ENCODE results near the gene FBRSL1. TPM values are rescaled to one million over a fixed set of nuclear protein-coding genes. Genes with fewer than 3 reads are reported as not detected.

FBRSL1 gene
- total and polyA plus RNA-seq, 4 donors, result 2.5 to 35.5 (median 5.6) TPM

GRCh38 chr12:132533584-132533958 is 43.6 kb downstream of the FBRSL1 start:
- H3K9me3 ChIP-seq (ENCODE audit: control insufficient read depth in 4 of 4, low read length in 3 of 4), result no peaks in the 10 kb centered on the region
- no peak overlapping the region for H3K4me3 ChIP-seq (ENCODE audit: low read depth in 1 of 3, low read length in 3 of 3)
- TF ChIP-seq REST (IDR thresholded peaks at IDR 0.05), result no peak
- TF ChIP-seq YY1 (IDR thresholded peaks at IDR 0.05), result no peak
- TF ChIP-seq GABPA (IDR thresholded peaks at IDR 0.05 in 1 of 2, conservative IDR thresholded peaks at IDR 0.05 in 1 of 2), result no peak
- no peak for TF ChIP-seq ZBTB33 (IDR thresholded peaks at IDR 0.05)
- TF ChIP-seq FOXA1 (IDR thresholded peaks at IDR 0.05), result no peak
- no peak for TF ChIP-seq CTCF (IDR thresholded peaks at IDR 0.05; ENCODE audit: low read depth, low read length, missing input control)
- TF ChIP-seq HNF4G (IDR thresholded peaks at IDR 0.05), result no peak
- no peak for TF ChIP-seq RAD21 (IDR thresholded peaks at IDR 0.05)
- TF ChIP-seq HNF4A (conservative IDR thresholded peaks at IDR 0.05), result no peak
- TF ChIP-seq NR2F2 (IDR thresholded peaks at IDR 0.05), result no peak
- no peak for TF ChIP-seq MAX (IDR thresholded peaks at IDR 0.05)
- no peak for TF ChIP-seq TAF1 (conservative IDR thresholded peaks at IDR 0.05)
- no peak for TF ChIP-seq EGR1 (IDR thresholded peaks at IDR 0.05; ENCODE audit: low read depth in 2 of 2)
- TF ChIP-seq SP1 (IDR thresholded peaks at IDR 0.05), result no peak
- TF ChIP-seq JUND (IDR thresholded peaks at IDR 0.05), result no peak
- no peak for DNase-seq (ENCODE audit: low spot score)
- 93% methylated on average over 6 of the region's 6 CpGs for WGBS
- H3K27ac ChIP-seq (ENCODE audit: low read depth in 1 of 2, low read length in 2 of 2), result no peak overlapping the region
- no peaks in the 10 kb centered on the region for H3K27me3 ChIP-seq (ENCODE audit: control insufficient read depth in 4 of 4, insufficient read depth in 4 of 4, low read length in 3 of 4)
- H3K9ac ChIP-seq (ENCODE audit: low read depth in 1 of 2, low read length in 2 of 2), result no peak overlapping the region
- H3K36me3 ChIP-seq (ENCODE audit: control insufficient read depth in 4 of 4, insufficient read depth in 3 of 4, low read depth in 1 of 4, low read length in 3 of 4), result no peaks in the 10 kb centered on the region
- no peaks in the 10 kb centered on the region for H3K4me1 ChIP-seq (ENCODE audit: control insufficient read depth in 4 of 4, insufficient read depth in 4 of 4, low read length in 3 of 4)

GRCh38 chr12:132534076-132534475 is 44.1 kb downstream of the FBRSL1 start:
- no peak overlapping the region for H3K27ac ChIP-seq (ENCODE audit: low read depth in 1 of 2, low read length in 2 of 2)
- no peaks in the 10 kb centered on the region for H3K27me3 ChIP-seq (ENCODE audit: control insufficient read depth in 4 of 4, insufficient read depth in 4 of 4, low read length in 3 of 4)
- H3K9me3 ChIP-seq (ENCODE audit: control insufficient read depth in 4 of 4, low read length in 3 of 4), result no peaks in the 10 kb centered on the region
- no peak for DNase-seq (ENCODE audit: low spot score)
- no peak overlapping the region for H3K4me3 ChIP-seq (ENCODE audit: low read depth in 1 of 3, low read length in 3 of 3)
- no peaks in the 10 kb centered on the region for H3K4me1 ChIP-seq (ENCODE audit: control insufficient read depth in 4 of 4, insufficient read depth in 4 of 4, low read length in 3 of 4)
- no peaks in the 10 kb centered on the region for H3K36me3 ChIP-seq (ENCODE audit: control insufficient read depth in 4 of 4, insufficient read depth in 3 of 4, low read depth in 1 of 4, low read length in 3 of 4)
- H3K9ac ChIP-seq (ENCODE audit: low read depth in 1 of 2, low read length in 2 of 2), result no peak overlapping the region
- 98% methylated on average over 13 of the region's 13 CpGs for WGBS
- TF ChIP-seq JUND (IDR thresholded peaks at IDR 0.05), result no peak
- no peak for TF ChIP-seq EGR1 (IDR thresholded peaks at IDR 0.05; ENCODE audit: low read depth in 2 of 2)
- no peak for TF ChIP-seq SP1 (IDR thresholded peaks at IDR 0.05)
- TF ChIP-seq HNF4G (IDR thresholded peaks at IDR 0.05), result no peak
- no peak for TF ChIP-seq GABPA (IDR thresholded peaks at IDR 0.05 in 1 of 2, conservative IDR thresholded peaks at IDR 0.05 in 1 of 2)
- no peak for TF ChIP-seq ZBTB33 (IDR thresholded peaks at IDR 0.05)
- TF ChIP-seq REST (IDR thresholded peaks at IDR 0.05), result no peak
- TF ChIP-seq ATF3 (IDR thresholded peaks at IDR 0.05), result no peak
- no peak for TF ChIP-seq NR2F2 (IDR thresholded peaks at IDR 0.05)
- no peak for TF ChIP-seq FOXA2 (IDR thresholded peaks at IDR 0.05)
- TF ChIP-seq YY1 (IDR thresholded peaks at IDR 0.05), result no peak

Measured in liver (tissue), 9 donors.